ENCODE measurements around the gene MAN1A1. TPM values are rescaled to one million over a fixed set of nuclear protein-coding genes. Genes with fewer than 3 reads are reported as not detected.

MAN1A1 gene
- total and polyA plus RNA-seq, 2 of the 4 experiments (the other 2 are of a cell fraction) = 5.9 to 6.4 TPM

GRCh38 chr6:119195848-119196247 lies 153.7 kb downstream of the MAN1A1 start:
- no peak overlapping the region for H4K91ac ChIP-seq (ENCODE audit: insufficient read depth, low read depth, low read length)
- dilution Hi-C loops (cut with HindIII; ENCODE audit: low sequenced_read_pairs, unreplicated experiment) = no loop called here
- POLR2A ChIA-PET (ENCODE audit: unreplicated experiment) = no interaction called here

More at GRCh38 chr6:119195848-119196247, 153.7 kb downstream of the MAN1A1 start:
- 56% methylated on average over 2 of the region's 5 CpGs; no CpG with 5 or more reads in 1 of the 2 experiments for WGBS, 2 experiments (ENCODE audit: extremely low coverage in 2 of 2, insufficient read length in 1 of 2)
- no peak overlapping the region for H4K5ac ChIP-seq (ENCODE audit: low read depth, low read length)
- no peak overlapping the region for H3K4me3 ChIP-seq (ENCODE audit: insufficient read depth, low read depth, low read length)
- H3K14ac ChIP-seq (replicated peaks; ENCODE audit: low read depth, low read length) = no peak overlapping the region
- H4K20me1 ChIP-seq (ENCODE audit: insufficient read depth, low read length) = no peaks in the 10 kb centered on the region
- H4K8ac ChIP-seq (ENCODE audit: low read depth in 2 of 2, low read length in 2 of 2) = no peak overlapping the region
- CTCF ChIA-PET = no interaction called here
- H2BK5ac ChIP-seq (ENCODE audit: low read depth, low read length, poor library complexity, severe bottlenecking) = no peak overlapping the region
- no peaks in the 10 kb centered on the region for H3K9me3 ChIP-seq (ENCODE audit: control insufficient read depth, insufficient read depth, low read length)
- ATAC-seq (ENCODE audit: low read depth) = no peak
- no peak for TF ChIP-seq RFX5 (IDR thresholded peaks at IDR 0.05; ENCODE audit: low read depth, low read length)
- TF ChIP-seq MXI1 (IDR thresholded peaks at IDR 0.05; ENCODE audit: borderline replicate concordance, low read depth, low read length) = no peak
- no peak for TF ChIP-seq SMC3 (IDR thresholded peaks at IDR 0.05; ENCODE audit: low read depth, low read length)
- TF ChIP-seq CTCF (conservative IDR thresholded peaks at IDR 0.05; ENCODE audit: low read depth, low read length) = no peak
- TF ChIP-seq ELK1 (IDR thresholded peaks at IDR 0.05; ENCODE audit: borderline replicate concordance, low read depth, low read length) = no peak
- TF ChIP-seq MAZ (IDR thresholded peaks at IDR 0.05; ENCODE audit: borderline replicate concordance, low read depth, low read length) = no peak
- no peak for TF ChIP-seq CHD1 (IDR thresholded peaks at IDR 0.05; ENCODE audit: low read depth, low read length)
- no peak for TF ChIP-seq BHLHE40 (IDR thresholded peaks at IDR 0.05; ENCODE audit: low read depth, low read length)
- TF ChIP-seq POLR2A (IDR thresholded peaks at IDR 0.05; ENCODE audit: low read depth, low read length) = no peak
- TF ChIP-seq MAFK (IDR thresholded peaks at IDR 0.05; ENCODE audit: low read depth, low read length) = no peak
- TF ChIP-seq USF2 (IDR thresholded peaks at IDR 0.05; ENCODE audit: low read depth, low read length) = no peak
- TF ChIP-seq RCOR1 (IDR thresholded peaks at IDR 0.05; ENCODE audit: insufficient replicate concordance, low read length) = no peak
- no peak for TF ChIP-seq CEBPB (IDR thresholded peaks at IDR 0.05; ENCODE audit: low read depth, low read length)
- no peak for TF ChIP-seq FOS (IDR thresholded peaks at IDR 0.05; ENCODE audit: low read depth, low read length)
- no peak for TF ChIP-seq NFE2L2 (IDR thresholded peaks at IDR 0.05; ENCODE audit: low read depth, low read length)
- no peak overlapping the region for H2BK15ac ChIP-seq (ENCODE audit: low read depth, low read length)
- H3K4me1 ChIP-seq (ENCODE audit: control insufficient read depth, insufficient read depth, low read length) = no peaks in the 10 kb centered on the region
- H3K79me1 ChIP-seq (ENCODE audit: low read depth in 1 of 2, low read length in 2 of 2) = no peaks in the 10 kb centered on the region
- no peak overlapping the region for H3K18ac ChIP-seq (ENCODE audit: low read depth, low read length)
- H3K4ac ChIP-seq (ENCODE audit: low read depth, low read length) = no peak overlapping the region
- no peak overlapping the region for H3K4me2 ChIP-seq (ENCODE audit: low read depth, low read length)
- in situ Hi-C loops (cut with MboI; ENCODE audit: low sequenced_read_pairs) = no loop called here
- no peak overlapping the region for H3K27ac ChIP-seq (ENCODE audit: insufficient read depth, low read length)
- H2AK9ac ChIP-seq (replicated peaks; ENCODE audit: low read depth, low read length, poor library complexity) = no peak overlapping the region
- no peak for DNase-seq
- H3K36me3 ChIP-seq (ENCODE audit: control insufficient read depth, insufficient read depth, low read length) = peaks cover 2% of the 10 kb centered on the region; the same call in 1 of the 2 replicates
- no peak overlapping the region for H2AFZ ChIP-seq (replicated peaks; ENCODE audit: low read length, poor library complexity)
- H3K23ac ChIP-seq (ENCODE audit: low read depth, low read length) = no peak overlapping the region
- H2BK120ac ChIP-seq (ENCODE audit: low read depth, low read length) = no peak overlapping the region
- H3K9ac ChIP-seq (ENCODE audit: low read depth, low read length) = no peak overlapping the region
- H3K56ac ChIP-seq (ENCODE audit: extremely low read depth, insufficient read depth, low read length) = no peak overlapping the region
- H3K9me1 ChIP-seq (ENCODE audit: insufficient read depth, low read length) = no peaks in the 10 kb centered on the region
- BruUV-seq (replicated peaks) = no TSS peak
- H2BK20ac ChIP-seq (ENCODE audit: low read depth, low read length) = no peak overlapping the region
- H3K27me3 ChIP-seq (ENCODE audit: control insufficient read depth, insufficient read depth, low read length) = no peaks in the 10 kb centered on the region
- H2AK5ac ChIP-seq (ENCODE audit: low read depth, low read length) = no peak overlapping the region
- intact Hi-C loops (cut with micrococcal nuclease) = no loop called here
